ENCODE data around the gene IRF4. TPM values are rescaled to one million over a fixed set of nuclear protein-coding genes. Genes with fewer than 3 reads are reported as not detected.

The IRF4 gene
- total RNA-seq, 1 experiment from 2014 or later, result 0.15 TPM

- Histone ChIP-seq H3K4me3 (ENCODE audit: low read length) (no peak overlapping the region), H3K27me3 (ENCODE audit: low read length) (peaks cover 72% of the 10 kb centered on the region), H2AFZ (ENCODE audit: low read length) (no peak overlapping the region), H3K9ac (ENCODE audit: low read length) (no peak overlapping the region), H3K9me3 (ENCODE audit: low read length) (no peaks in the 10 kb centered on the region), H3K4me1 (ENCODE audit: insufficient read depth, low read length) (peaks cover 2% of the 10 kb centered on the region), H3K36me3 (ENCODE audit: low read depth, low read length) (no peaks in the 10 kb centered on the region), H3K9me2 (replicated peaks; ENCODE audit: low read length) (no peaks in the 10 kb centered on the region), H4K20me1 (ENCODE audit: low read length) (no peaks in the 10 kb centered on the region), H3K4me2 (ENCODE audit: low read length) (no peak overlapping the region), H3F3A (ENCODE audit: low read length, unreplicated experiment) (no peaks in the 10 kb centered on the region), H3K79me2 (ENCODE audit: low read length) (no peaks in the 10 kb centered on the region), H3K27ac (ENCODE audit: low read length) (no peak overlapping the region)
- DNase-seq (no peak), ATAC-seq (no peak)
- BruUV-seq (replicated peaks), result no TSS peak
- no peak for TF ChIP-seq EZH2phosphoT487 (IDR thresholded peaks at IDR 0.05; ENCODE audit: borderline replicate concordance, low read length)
- no peak for TF ChIP-seq EZH2 (IDR thresholded peaks at IDR 0.05; ENCODE audit: low read length, unreplicated experiment)
- POLR2A ChIA-PET (ENCODE audit: unreplicated experiment), result no interaction called here
- intact Hi-C loops (cut with micrococcal nuclease), result loop anchor here (10.0 kb wide), 1 partner anchor 77 kb away; no protein-coding TSS in a partner anchor
- CTCF ChIA-PET, result no interaction called here
These were observed 6.5 kb downstream of the IRF4 start for GRCh38 chr6:398065-398464.

GRCh38 chr6:398558-399078, 7.1 kb downstream of the IRF4 start:
- H3K4me1 ChIP-seq (ENCODE audit: insufficient read depth, low read length), result peaks cover 7% of the 10 kb centered on the region
- no peaks in the 10 kb centered on the region for H3K79me2 ChIP-seq (ENCODE audit: low read length)
- no peak overlapping the region for H2AFZ ChIP-seq (ENCODE audit: low read length)
- no peaks in the 10 kb centered on the region for H3K9me2 ChIP-seq (replicated peaks; ENCODE audit: low read length)
- H3F3A ChIP-seq (ENCODE audit: low read length, unreplicated experiment), result no peaks in the 10 kb centered on the region
- H3K27me3 ChIP-seq (ENCODE audit: low read length), result peaks cover 71% of the 10 kb centered on the region
- no peak overlapping the region for H3K27ac ChIP-seq (ENCODE audit: low read length)
- H3K36me3 ChIP-seq (ENCODE audit: low read depth, low read length), result no peaks in the 10 kb centered on the region
- DNase-seq, result no peak
- no peak for TF ChIP-seq CTCF (conservative IDR thresholded peaks at IDR 0.05; ENCODE audit: low read depth, low read length)
- no peak for TF ChIP-seq EZH2 (IDR thresholded peaks at IDR 0.05; ENCODE audit: low read length, unreplicated experiment)
- POLR2A ChIA-PET (ENCODE audit: unreplicated experiment), result no interaction called here
- no peak for ATAC-seq
- no peak overlapping the region for H3K4me2 ChIP-seq (ENCODE audit: low read length)
- BruUV-seq (replicated peaks), result no TSS peak
- H3K9me3 ChIP-seq (ENCODE audit: low read length), result no peaks in the 10 kb centered on the region
- no peaks in the 10 kb centered on the region for H4K20me1 ChIP-seq (ENCODE audit: low read length)
- H3K4me3 ChIP-seq (ENCODE audit: low read length), result no peak overlapping the region
- H3K9ac ChIP-seq (ENCODE audit: low read length), result no peak overlapping the region
- intact Hi-C loops (cut with micrococcal nuclease), result loop anchor here (10.0 kb wide), 1 partner anchor 76 kb away; no protein-coding TSS in a partner anchor
- CTCF ChIA-PET, result no interaction called here

- TF ChIP-seq EZH2 (IDR thresholded peaks at IDR 0.05; ENCODE audit: low read length, unreplicated experiment) (no peak), CTCF (conservative IDR thresholded peaks at IDR 0.05; ENCODE audit: low read depth, low read length) (no peak), EZH2phosphoT487 (IDR thresholded peaks at IDR 0.05; ENCODE audit: borderline replicate concordance, low read length) (no peak)
- BruUV-seq (replicated peaks), result no TSS peak
- Histone ChIP-seq H4K20me1 (ENCODE audit: low read length) (no peaks in the 10 kb centered on the region), H3K27me3 (ENCODE audit: low read length) (peaks cover 66% of the 10 kb centered on the region), H3K9me2 (replicated peaks; ENCODE audit: low read length) (no peaks in the 10 kb centered on the region), H3K4me1 (ENCODE audit: insufficient read depth, low read length) (peaks cover 14% of the 10 kb centered on the region), H3K9me3 (ENCODE audit: low read length) (no peaks in the 10 kb centered on the region), H3F3A (ENCODE audit: low read length, unreplicated experiment) (no peaks in the 10 kb centered on the region), H3K79me2 (ENCODE audit: low read length) (no peaks in the 10 kb centered on the region), H3K4me2 (ENCODE audit: low read length) (no peak overlapping the region), H2AFZ (ENCODE audit: low read length) (no peak overlapping the region), H3K36me3 (ENCODE audit: low read depth, low read length) (no peaks in the 10 kb centered on the region), H3K27ac (ENCODE audit: low read length) (no peak overlapping the region), H3K4me3 (ENCODE audit: low read length) (no peak overlapping the region), H3K9ac (ENCODE audit: low read length) (no peak overlapping the region)
- ChIA-PET CTCF (no interaction called here), POLR2A (ENCODE audit: unreplicated experiment) (no interaction called here)
- ATAC-seq (no peak), DNase-seq (no peak)
- intact Hi-C loops (cut with micrococcal nuclease), result loop anchor here (10.0 kb wide), 1 partner anchor 75 kb away; no protein-coding TSS in a partner anchor
These were observed 8.4 kb downstream of the IRF4 start for GRCh38 chr6:399785-400534.
